ENCODE results near the gene GMPPB.
"Not testable (repeated sequence)": the region's sequence is repeated elsewhere in the genome, so short reads cannot be mapped to it uniquely, and the experiment has no call there.

Gene GMPPB

GRCh38 chr3:49691481-49691880, 32.3 kb downstream of the GMPPB start:
- H3F3A ChIP-seq (ENCODE audit: insufficient read depth); H3K36me3 ChIP-seq (ENCODE audit: low read length); H3K79me2 ChIP-seq (ENCODE audit: insufficient read depth, low read length); H3K27me3 ChIP-seq (ENCODE audit: low read length); H3K9me3 ChIP-seq (ENCODE audit: insufficient read depth, low read length); H4K20me1 ChIP-seq (ENCODE audit: low read depth, low read length); H3K4me2 ChIP-seq (ENCODE audit: low read depth, low read length, poor library complexity, severe bottlenecking); H3K4me3 ChIP-seq (ENCODE audit: insufficient read depth, low read length, poor library complexity, severe bottlenecking); H3K9me2 ChIP-seq (replicated peaks; ENCODE audit: insufficient read depth, low read length); H3K27ac ChIP-seq (ENCODE audit: low read depth, low read length); H2AFZ ChIP-seq (ENCODE audit: low read depth, low read length, severe bottlenecking); H3K9ac ChIP-seq (ENCODE audit: low read length): not testable (repeated sequence)

GRCh38 chr3:49690856-49691255, 32.9 kb downstream of the GMPPB start:
- H3K4me2 ChIP-seq (ENCODE audit: low read depth, low read length, poor library complexity, severe bottlenecking) = peak overlapping the region; percentile 77
- H3K27me3 ChIP-seq (ENCODE audit: low read length) = not testable (repeated sequence)

GRCh38 chr3:49689908-49690624, 33.7 kb downstream of the GMPPB start:
- Histone ChIP-seq H3K9ac (ENCODE audit: low read length) (peak overlapping the region; percentile 71), H2AFZ (ENCODE audit: low read depth, low read length, severe bottlenecking) (peak overlapping the region; percentile 80), H3K4me3 (ENCODE audit: insufficient read depth, low read length, poor library complexity, severe bottlenecking) (peak overlapping the region; percentile 86), H3K4me2 (ENCODE audit: low read depth, low read length, poor library complexity, severe bottlenecking) (peak overlapping the region; percentile 77)
- H3K27ac ChIP-seq (ENCODE audit: low read depth, low read length); H3K79me2 ChIP-seq (ENCODE audit: insufficient read depth, low read length); H4K20me1 ChIP-seq (ENCODE audit: low read depth, low read length); H3K36me3 ChIP-seq (ENCODE audit: low read length); H3F3A ChIP-seq (ENCODE audit: insufficient read depth); H3K9me2 ChIP-seq (replicated peaks; ENCODE audit: insufficient read depth, low read length); H3K9me3 ChIP-seq (ENCODE audit: insufficient read depth, low read length); H3K27me3 ChIP-seq (ENCODE audit: low read length): not testable (repeated sequence)

More at GRCh38 chr3:49690856-49691255, 32.9 kb downstream of the GMPPB start:
- not testable (repeated sequence) for H3K36me3 ChIP-seq (ENCODE audit: low read length); H3K79me2 ChIP-seq (ENCODE audit: insufficient read depth, low read length); H3K27ac ChIP-seq (ENCODE audit: low read depth, low read length); H3K4me3 ChIP-seq (ENCODE audit: insufficient read depth, low read length, poor library complexity, severe bottlenecking); H3K9me2 ChIP-seq (replicated peaks; ENCODE audit: insufficient read depth, low read length); H3F3A ChIP-seq (ENCODE audit: insufficient read depth); H2AFZ ChIP-seq (ENCODE audit: low read depth, low read length, severe bottlenecking); H4K20me1 ChIP-seq (ENCODE audit: low read depth, low read length); H3K9me3 ChIP-seq (ENCODE audit: insufficient read depth, low read length); H3K9ac ChIP-seq (ENCODE audit: low read length)

GRCh38 chr3:49689046-49689907, 34.5 kb downstream of the GMPPB start, which contains the start of the genes MST1 and RNF123:
TSS of gene MST1 (minus strand) at chr3:49689474. CDS start at chr3:49688691, 783 bp downstream.
TSS of gene RNF123 (plus strand) at chr3:49689557. CDS start at chr3:49691166, 1,609 bp downstream.
- TF ChIP-seq EZH2phosphoT487 (conservative IDR thresholded peaks at IDR 0.05; ENCODE audit: low read length) (no peak), CTCF (IDR thresholded peaks at IDR 0.05; ENCODE audit: insufficient read depth, low read length, poor library complexity, severe bottlenecking) (no peak)
- no peaks in the 10 kb centered on the region for H4K20me1 ChIP-seq (ENCODE audit: low read depth, low read length)
- peak within 1 kb of the TSS; percentile 86 for H3K4me3 ChIP-seq (ENCODE audit: insufficient read depth, low read length, poor library complexity, severe bottlenecking)
- H3K79me2 ChIP-seq (ENCODE audit: insufficient read depth, low read length) = 0 out of 2 replicates have a peak, but pooled peaks cover 7% of the 10 kb centered on the region
- H3K27ac ChIP-seq (ENCODE audit: low read depth, low read length) = peak within 1 kb of the TSS; percentile 31
- H3F3A ChIP-seq (ENCODE audit: insufficient read depth) = no peaks in the 10 kb centered on the region
- peak within 1 kb of the TSS; percentile 77 for H3K4me2 ChIP-seq (ENCODE audit: low read depth, low read length, poor library complexity, severe bottlenecking)
- no peaks in the 10 kb centered on the region for H3K9me3 ChIP-seq (ENCODE audit: insufficient read depth, low read length)
- H3K9ac ChIP-seq (ENCODE audit: low read length) = peak within 1 kb of the TSS; percentile 71
- no peaks in the 10 kb centered on the region for H3K27me3 ChIP-seq (ENCODE audit: low read length)
- H3K9me2 ChIP-seq (replicated peaks; ENCODE audit: insufficient read depth, low read length) = no peaks in the 10 kb centered on the region
- H3K36me3 ChIP-seq (ENCODE audit: low read length) = no peaks in the 10 kb centered on the region
- H2AFZ ChIP-seq (ENCODE audit: low read depth, low read length, severe bottlenecking) = peak within 1 kb of the TSS; percentile 80

- not testable (repeated sequence) for H3K27me3 ChIP-seq (ENCODE audit: low read length); H3K9me2 ChIP-seq (replicated peaks; ENCODE audit: insufficient read depth, low read length); H3K9me3 ChIP-seq (ENCODE audit: insufficient read depth, low read length); H3K79me2 ChIP-seq (ENCODE audit: insufficient read depth, low read length); H3F3A ChIP-seq (ENCODE audit: insufficient read depth); H3K36me3 ChIP-seq (ENCODE audit: low read length); H4K20me1 ChIP-seq (ENCODE audit: low read depth, low read length)
- Histone ChIP-seq H3K4me2 (ENCODE audit: low read depth, low read length, poor library complexity, severe bottlenecking) (peak overlapping the region; percentile 77), H3K9ac (ENCODE audit: low read length) (peak overlapping the region; percentile 71), H3K4me3 (ENCODE audit: insufficient read depth, low read length, poor library complexity, severe bottlenecking) (peak overlapping the region; percentile 86), H3K27ac (ENCODE audit: low read depth, low read length) (peak overlapping the region; percentile 31), H2AFZ (ENCODE audit: low read depth, low read length, severe bottlenecking) (peak overlapping the region; percentile 80)
Measured at GRCh38 chr3:49688338-49689045, 35.3 kb downstream of the GMPPB start.

GRCh38 chr3:49687424-49687795, 36.3 kb downstream of the GMPPB start:
- not testable (repeated sequence) for H3K27ac ChIP-seq (ENCODE audit: low read depth, low read length); H3K36me3 ChIP-seq (ENCODE audit: low read length); H2AFZ ChIP-seq (ENCODE audit: low read depth, low read length, severe bottlenecking); H4K20me1 ChIP-seq (ENCODE audit: low read depth, low read length); H3K27me3 ChIP-seq (ENCODE audit: low read length); H3K9me3 ChIP-seq (ENCODE audit: insufficient read depth, low read length); H3K4me2 ChIP-seq (ENCODE audit: low read depth, low read length, poor library complexity, severe bottlenecking); H3K9ac ChIP-seq (ENCODE audit: low read length); H3F3A ChIP-seq (ENCODE audit: insufficient read depth); H3K4me3 ChIP-seq (ENCODE audit: insufficient read depth, low read length, poor library complexity, severe bottlenecking); H3K9me2 ChIP-seq (replicated peaks; ENCODE audit: insufficient read depth, low read length); H3K79me2 ChIP-seq (ENCODE audit: insufficient read depth, low read length)

All from SU-DHL-6 (cell line).